22Rv1 (cell line): Measurements from ENCODE around the gene MYO1F.

Experiments
- CTCF ChIP-seq: fragments of 450-650 bp; IDR thresholded peaks from 2 replicates; pipeline ENCODE4 v1.5.1; 2017; ENCODE audit warnings: mild to moderate bottlenecking
- ZFX ChIP-seq: fragments of 450-650 bp; IDR thresholded peaks from 2 replicates; pipeline ENCODE4 v1.6.1; 2017; ENCODE audit warnings: antibody characterized with exemption, borderline replicate concordance

GRCh38 chr19:8617984-8618383 lies 40.7 kb upstream of the MYO1F start:
- TF ChIP-seq CTCF (no peak), ZFX (no peak)
